ENCODE results near the gene ODF2.

DNA sequence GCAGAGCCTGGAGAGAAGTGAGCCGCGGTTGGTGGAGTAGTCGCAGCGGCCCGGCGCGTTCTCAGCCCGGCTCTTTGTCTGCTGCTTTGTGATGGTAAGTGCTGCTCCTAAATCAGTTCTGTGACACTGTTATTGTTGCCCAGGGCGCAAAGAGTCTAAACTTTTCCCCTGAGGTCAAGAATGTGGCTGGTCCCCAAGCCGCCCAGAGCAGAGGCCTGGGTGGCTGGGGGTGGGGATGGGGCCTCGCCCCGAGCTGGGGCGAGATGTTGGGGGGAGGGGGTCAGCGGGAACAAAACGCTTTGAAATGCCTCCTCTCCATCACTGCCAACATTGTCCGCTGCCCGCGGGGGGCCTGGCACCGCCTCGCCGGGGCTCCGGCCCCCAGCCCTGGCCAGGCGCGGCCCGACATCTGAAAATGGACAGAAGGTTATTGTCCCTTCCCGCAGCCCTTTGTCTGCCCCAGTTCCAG, 46.8 kb upstream of the ODF2 start:
- TF ChIP-seq POLR2AphosphoS5 (IDR thresholded peaks at IDR 0.05; ENCODE audit: low read depth) (no peak), CREB1 (CRISPR knock-in tag; IDR thresholded peaks at IDR 0.05; ENCODE audit: low read depth) (no peak), ZNF331 (CRISPR knock-in tag; IDR thresholded peaks at IDR 0.05; ENCODE audit: low read depth) (no peak), EZH2 (IDR thresholded peaks at IDR 0.05; ENCODE audit: low read depth, unreplicated experiment) (no peak), JUNB (IDR thresholded peaks at IDR 0.05; ENCODE audit: unreplicated experiment) (no peak), EZH2phosphoT487 (IDR thresholded peaks at IDR 0.05; ENCODE audit: unreplicated experiment) (no peak), NANOG (IDR thresholded peaks at IDR 0.05; ENCODE audit: borderline replicate concordance) (no peak), ZNF114 (CRISPR knock-in tag; IDR thresholded peaks at IDR 0.05) (no peak)
- TF ChIP-seq, protein P1, sequence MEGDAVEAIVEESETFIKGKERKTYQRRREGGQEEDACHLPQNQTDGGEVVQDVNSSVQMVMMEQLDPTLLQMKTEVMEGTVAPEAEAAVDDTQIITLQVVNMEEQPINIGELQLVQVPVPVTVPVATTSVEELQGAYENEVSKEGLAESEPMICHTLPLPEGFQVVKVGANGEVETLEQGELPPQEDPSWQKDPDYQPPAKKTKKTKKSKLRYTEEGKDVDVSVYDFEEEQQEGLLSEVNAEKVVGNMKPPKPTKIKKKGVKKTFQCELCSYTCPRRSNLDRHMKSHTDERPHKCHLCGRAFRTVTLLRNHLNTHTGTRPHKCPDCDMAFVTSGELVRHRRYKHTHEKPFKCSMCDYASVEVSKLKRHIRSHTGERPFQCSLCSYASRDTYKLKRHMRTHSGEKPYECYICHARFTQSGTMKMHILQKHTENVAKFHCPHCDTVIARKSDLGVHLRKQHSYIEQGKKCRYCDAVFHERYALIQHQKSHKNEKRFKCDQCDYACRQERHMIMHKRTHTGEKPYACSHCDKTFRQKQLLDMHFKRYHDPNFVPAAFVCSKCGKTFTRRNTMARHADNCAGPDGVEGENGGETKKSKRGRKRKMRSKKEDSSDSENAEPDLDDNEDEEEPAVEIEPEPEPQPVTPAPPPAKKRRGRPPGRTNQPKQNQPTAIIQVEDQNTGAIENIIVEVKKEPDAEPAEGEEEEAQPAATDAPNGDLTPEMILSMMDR (conservative IDR thresholded peaks at IDR 0.05; ENCODE audit: low read depth in 2 of 2), result no peak
- TF ChIP-seq, protein P2, sequence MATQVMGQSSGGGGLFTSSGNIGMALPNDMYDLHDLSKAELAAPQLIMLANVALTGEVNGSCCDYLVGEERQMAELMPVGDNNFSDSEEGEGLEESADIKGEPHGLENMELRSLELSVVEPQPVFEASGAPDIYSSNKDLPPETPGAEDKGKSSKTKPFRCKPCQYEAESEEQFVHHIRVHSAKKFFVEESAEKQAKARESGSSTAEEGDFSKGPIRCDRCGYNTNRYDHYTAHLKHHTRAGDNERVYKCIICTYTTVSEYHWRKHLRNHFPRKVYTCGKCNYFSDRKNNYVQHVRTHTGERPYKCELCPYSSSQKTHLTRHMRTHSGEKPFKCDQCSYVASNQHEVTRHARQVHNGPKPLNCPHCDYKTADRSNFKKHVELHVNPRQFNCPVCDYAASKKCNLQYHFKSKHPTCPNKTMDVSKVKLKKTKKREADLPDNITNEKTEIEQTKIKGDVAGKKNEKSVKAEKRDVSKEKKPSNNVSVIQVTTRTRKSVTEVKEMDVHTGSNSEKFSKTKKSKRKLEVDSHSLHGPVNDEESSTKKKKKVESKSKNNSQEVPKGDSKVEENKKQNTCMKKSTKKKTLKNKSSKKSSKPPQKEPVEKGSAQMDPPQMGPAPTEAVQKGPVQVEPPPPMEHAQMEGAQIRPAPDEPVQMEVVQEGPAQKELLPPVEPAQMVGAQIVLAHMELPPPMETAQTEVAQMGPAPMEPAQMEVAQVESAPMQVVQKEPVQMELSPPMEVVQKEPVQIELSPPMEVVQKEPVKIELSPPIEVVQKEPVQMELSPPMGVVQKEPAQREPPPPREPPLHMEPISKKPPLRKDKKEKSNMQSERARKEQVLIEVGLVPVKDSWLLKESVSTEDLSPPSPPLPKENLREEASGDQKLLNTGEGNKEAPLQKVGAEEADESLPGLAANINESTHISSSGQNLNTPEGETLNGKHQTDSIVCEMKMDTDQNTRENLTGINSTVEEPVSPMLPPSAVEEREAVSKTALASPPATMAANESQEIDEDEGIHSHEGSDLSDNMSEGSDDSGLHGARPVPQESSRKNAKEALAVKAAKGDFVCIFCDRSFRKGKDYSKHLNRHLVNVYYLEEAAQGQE (IDR thresholded peaks at IDR 0.05; ENCODE audit: unreplicated experiment), result no peak
- TF ChIP-seq, protein P3, sequence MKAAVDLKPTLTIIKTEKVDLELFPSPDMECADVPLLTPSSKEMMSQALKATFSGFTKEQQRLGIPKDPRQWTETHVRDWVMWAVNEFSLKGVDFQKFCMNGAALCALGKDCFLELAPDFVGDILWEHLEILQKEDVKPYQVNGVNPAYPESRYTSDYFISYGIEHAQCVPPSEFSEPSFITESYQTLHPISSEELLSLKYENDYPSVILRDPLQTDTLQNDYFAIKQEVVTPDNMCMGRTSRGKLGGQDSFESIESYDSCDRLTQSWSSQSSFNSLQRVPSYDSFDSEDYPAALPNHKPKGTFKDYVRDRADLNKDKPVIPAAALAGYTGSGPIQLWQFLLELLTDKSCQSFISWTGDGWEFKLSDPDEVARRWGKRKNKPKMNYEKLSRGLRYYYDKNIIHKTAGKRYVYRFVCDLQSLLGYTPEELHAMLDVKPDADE (IDR thresholded peaks at IDR 0.05), result no peak

Measured in GM23338 (cell line).